ENCODE results near the gene CYP2C19. TPM values are rescaled to one million over a fixed set of nuclear protein-coding genes. Genes with fewer than 3 reads are reported as not detected.
A peak's percentile ranks its signal among the peaks of the same experiment; 100 is the strongest.
"Not testable (repeated sequence)": the region's sequence is repeated elsewhere in the genome, so short reads cannot be mapped to it uniquely, and the experiment has no call there.

CYP2C19 gene
- total RNA-seq = not detected

DNA sequence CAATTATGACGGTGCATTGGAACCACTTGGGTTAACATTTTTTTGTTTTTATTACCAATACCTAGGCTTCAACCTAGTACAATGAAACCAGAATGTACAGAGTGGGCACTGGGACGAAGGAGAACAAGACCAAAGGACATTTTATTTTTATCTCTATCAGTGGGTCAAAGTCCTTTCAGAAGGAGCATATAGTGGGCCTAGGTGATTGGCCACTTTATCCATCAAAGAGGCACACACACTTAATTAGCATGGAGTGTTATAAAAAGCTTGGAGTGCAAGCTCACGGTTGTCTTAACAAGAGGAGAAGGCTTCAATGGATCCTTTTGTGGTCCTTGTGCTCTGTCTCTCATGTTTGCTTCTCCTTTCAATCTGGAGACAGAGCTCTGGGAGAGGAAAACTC, at the start of gene CYP2C19:
Gene CYP2C19, plus strand, starts transcription at position 289 of the 400 bp plus-strand sequence. Its CDS starts 25 bp downstream, at position 314.
- no peak for DNase-seq (ENCODE audit: low read depth in 2 of 3, low spot score in 2 of 3)

- peak in 1 of 3 donors; percentile 5 for DNase-seq (ENCODE audit: low read depth in 2 of 3, low spot score in 2 of 3)
Observed at GRCh38 chr10:94725871-94726270, 36.6 kb upstream of the CYP2C19 start.

DNA sequence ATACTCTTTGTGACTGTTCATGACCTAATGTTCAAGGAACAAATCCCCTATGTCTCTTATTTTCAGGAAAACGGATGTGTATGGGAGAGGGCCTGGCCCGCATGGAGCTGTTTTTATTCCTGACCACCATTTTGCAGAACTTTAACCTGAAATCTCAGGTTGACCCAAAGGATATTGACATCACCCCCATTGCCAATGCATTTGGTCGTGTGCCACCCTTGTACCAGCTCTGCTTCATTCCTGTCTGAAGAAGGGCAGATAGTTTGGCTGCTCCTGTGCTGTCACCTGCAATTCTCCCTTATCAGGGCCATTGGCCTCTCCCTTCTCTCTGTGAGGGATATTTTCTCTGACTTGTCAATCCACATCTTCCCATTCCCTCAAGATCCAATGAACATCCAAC, 27.3 kb upstream of the CYP2C19 start:
- no peak for DNase-seq (ENCODE audit: low read depth in 2 of 3, low spot score in 2 of 3)

- no peak for DNase-seq (ENCODE audit: low read depth in 2 of 3, low spot score in 2 of 3)
Observed at GRCh38 chr10:94738588-94738987, 23.9 kb upstream of the CYP2C19 start.

DNA sequence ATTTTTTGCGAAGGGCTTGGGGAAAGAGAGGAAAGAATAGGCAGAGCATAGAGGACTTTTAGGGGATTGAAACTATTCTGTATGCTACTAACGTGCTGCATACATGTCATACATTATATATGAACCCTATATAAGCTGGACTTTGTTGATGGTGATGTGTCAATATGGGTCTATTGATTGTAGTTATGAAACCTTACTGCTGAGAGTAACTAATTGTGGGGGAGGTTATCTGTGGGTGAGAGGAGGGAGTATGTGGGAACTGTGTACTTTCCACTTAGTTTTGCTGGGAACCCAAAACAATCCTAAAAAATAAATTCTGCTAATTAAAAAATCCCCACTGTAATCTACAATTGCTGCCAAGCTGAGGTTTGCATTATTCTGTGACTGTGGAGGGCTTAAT, 15.3 kb upstream of the CYP2C19 start:
- DNase-seq (ENCODE audit: low read depth in 2 of 3, low spot score in 2 of 3) = no peak

GRCh38 chr10:94747838-94748237, 14.6 kb upstream of the CYP2C19 start:
- DNase-seq (ENCODE audit: low read depth in 2 of 3, low spot score in 2 of 3) = no peak

GRCh38 chr10:94757916-94758315, 4.6 kb upstream of the CYP2C19 start:
- no peak for DNase-seq (ENCODE audit: low read depth in 2 of 3, low spot score in 2 of 3)

- no peak for DNase-seq (ENCODE audit: low read depth in 2 of 3, low spot score in 2 of 3)
Observed at GRCh38 chr10:94760586-94761178, 1.8 kb upstream of the CYP2C19 start.

- DNase-seq (ENCODE audit: low read depth in 2 of 3, low spot score in 2 of 3) = not testable (repeated sequence)
Observed at GRCh38 chr10:94775425-94775824, 12.9 kb downstream of the CYP2C19 start.

GRCh38 chr10:94777886-94778458, 15.5 kb downstream of the CYP2C19 start:
- no peak for DNase-seq (ENCODE audit: low read depth in 2 of 3, low spot score in 2 of 3)

- DNase-seq (ENCODE audit: low read depth in 2 of 3, low spot score in 2 of 3) = no peak
Observed at GRCh38 chr10:94780844-94781243, 18.4 kb downstream of the CYP2C19 start.

GRCh38 chr10:94784256-94784655, 21.8 kb downstream of the CYP2C19 start:
- DNase-seq (ENCODE audit: low read depth in 2 of 3, low spot score in 2 of 3) = no peak

DNA sequence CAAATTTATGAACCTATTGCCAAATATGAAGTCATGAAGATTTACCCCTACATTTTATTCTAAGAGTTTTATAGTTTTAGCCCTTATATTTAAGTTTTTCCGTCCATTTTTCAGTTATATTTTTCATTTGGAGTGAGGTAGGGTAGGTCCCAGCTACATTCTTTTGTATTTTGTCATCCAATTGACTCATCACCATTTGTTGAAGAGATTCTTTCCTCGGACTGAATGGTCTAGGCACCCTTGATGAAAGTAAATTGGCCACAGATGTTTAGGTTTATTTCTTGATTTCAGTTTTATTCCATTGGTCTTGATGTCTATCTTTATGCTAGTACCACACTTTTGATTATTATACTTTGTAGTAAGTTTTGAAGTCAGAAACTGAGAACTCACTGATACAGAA, 22.7 kb downstream of the CYP2C19 start:
- DNase-seq (ENCODE audit: low read depth in 2 of 3, low spot score in 2 of 3) = no peak

DNA sequence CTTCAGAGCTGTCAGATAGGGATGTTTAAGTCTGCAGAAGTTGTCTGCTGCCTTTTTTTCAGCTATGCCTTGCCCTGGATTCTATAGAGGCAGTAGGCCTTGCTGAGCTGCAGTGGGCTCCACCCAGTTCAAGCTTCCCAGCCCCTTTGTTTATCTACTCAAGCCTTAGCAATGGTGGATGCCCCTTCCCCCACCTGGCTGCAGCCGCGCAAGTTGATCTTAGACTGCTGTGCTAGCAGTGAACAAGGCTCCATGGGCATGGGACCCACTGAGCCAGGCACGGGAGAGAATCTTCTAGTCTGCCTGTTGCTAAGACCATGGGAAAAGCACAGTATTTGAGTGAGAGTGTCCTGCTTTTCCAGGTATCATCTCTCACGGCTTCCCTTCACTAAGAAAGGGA, 38.1 kb downstream of the CYP2C19 start:
- DNase-seq (ENCODE audit: low read depth in 2 of 3, low spot score in 2 of 3) = not testable (repeated sequence)

GRCh38 chr10:94803307-94803706, 40.8 kb downstream of the CYP2C19 start:
- DNase-seq (ENCODE audit: low read depth in 2 of 3, low spot score in 2 of 3) = no peak

DNA sequence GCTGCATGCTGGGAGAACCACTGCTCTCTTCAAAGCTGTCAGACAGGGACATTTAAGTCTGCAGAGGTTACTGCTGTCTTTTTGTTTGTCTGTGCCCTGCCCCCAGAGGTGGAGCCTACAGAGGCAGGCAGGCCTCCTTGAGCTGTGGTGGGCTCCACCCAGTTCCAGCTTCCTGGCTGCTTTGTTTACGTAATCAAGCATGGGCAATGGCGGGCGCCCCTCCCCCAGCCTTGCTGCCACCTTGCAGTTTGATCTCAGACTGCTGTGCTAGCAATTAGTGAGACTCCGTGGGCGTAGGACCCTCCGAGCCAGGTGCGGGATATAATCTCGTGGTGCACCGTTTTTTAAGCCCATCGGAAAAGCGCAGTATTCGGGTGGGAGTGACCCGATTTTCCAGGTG, 67.5 kb downstream of the CYP2C19 start:
- DNase-seq (ENCODE audit: low read depth in 2 of 3, low spot score in 2 of 3) = not testable (repeated sequence)

DNA sequence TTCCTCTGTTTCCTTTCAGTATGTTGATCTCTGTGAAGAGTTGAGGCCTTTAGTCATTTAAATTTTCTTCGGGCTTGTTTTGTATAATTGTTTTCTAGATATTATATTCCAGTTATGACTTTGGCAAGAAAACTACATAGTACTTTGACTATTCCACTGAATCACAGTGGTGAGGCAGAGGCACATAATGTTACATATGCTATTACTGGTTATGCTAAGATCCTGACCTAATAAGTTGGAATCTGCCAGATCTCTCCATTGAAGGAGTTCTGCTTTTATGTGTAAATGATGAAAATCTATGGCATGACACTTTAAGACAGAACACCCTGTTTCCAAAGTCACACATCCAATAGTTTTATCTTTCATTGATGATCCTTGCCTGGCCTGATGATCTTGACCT, 83.7 kb downstream of the CYP2C19 start:
- peak in 1 of 3 donors; percentile 18 for DNase-seq (ENCODE audit: low read depth in 2 of 3, low spot score in 2 of 3)

DNA sequence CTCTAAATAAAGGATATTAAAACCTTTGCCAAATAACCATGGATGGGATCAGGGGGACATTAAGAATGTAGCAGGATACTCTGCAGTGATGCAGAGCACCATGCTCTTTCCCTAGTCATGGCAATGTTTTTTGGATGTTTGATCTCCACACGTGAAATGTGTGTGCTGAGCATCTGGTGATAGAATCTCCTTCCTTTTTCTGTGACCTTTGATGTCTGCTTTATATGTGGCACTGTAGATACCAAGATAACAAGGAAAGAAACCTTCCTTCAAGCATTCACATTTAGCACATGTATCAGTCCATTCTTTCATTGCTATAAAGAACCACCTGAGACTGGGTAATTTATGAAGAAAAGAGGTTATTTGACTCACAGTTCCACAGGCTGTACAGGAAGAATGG, 88.3 kb downstream of the CYP2C19 start:
- no peak for DNase-seq (ENCODE audit: low read depth in 2 of 3, low spot score in 2 of 3)

- DNase-seq (ENCODE audit: low read depth in 2 of 3, low spot score in 2 of 3) = no peak
Observed at GRCh38 chr10:94851263-94851662, 88.8 kb downstream of the CYP2C19 start.

DNA sequence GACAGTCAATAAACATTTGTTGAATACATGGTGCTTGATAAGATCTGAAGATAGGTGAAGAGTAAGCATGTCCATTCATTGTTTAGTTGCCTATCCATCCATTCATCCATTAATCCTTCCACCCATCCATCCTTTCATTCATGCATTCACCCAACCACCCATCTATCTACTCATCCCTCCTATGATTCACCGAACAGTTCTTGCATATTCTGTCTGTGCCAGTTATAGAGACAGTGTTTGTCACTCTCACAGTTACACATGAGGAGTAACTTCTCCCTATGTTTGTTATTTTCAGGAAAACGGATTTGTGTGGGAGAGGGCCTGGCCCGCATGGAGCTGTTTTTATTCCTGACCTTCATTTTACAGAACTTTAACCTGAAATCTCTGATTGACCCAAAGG, 90.0 kb downstream of the CYP2C19 start:
- no peak for DNase-seq (ENCODE audit: low read depth in 2 of 3, low spot score in 2 of 3)

DNA sequence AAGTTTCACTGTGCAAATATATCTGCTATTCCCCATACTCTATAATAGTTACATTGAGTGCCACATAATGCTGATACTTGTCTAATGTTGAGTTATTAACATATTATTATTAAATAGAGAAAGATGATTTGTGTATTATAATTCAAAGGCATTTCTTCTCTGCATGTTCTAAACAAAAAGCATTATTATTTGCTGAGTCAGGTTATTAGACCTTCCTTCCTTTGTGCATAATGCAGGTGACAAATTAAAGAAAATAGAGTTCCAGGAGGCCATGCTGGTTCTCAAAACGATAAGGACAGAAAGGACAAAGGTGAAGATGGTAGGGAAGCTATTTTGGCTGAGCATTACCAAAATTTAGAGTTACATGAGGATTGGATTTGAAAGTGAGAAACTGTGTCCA, 90.6 kb downstream of the CYP2C19 start:
- DNase-seq (ENCODE audit: low read depth in 2 of 3, low spot score in 2 of 3) = no peak

DNA sequence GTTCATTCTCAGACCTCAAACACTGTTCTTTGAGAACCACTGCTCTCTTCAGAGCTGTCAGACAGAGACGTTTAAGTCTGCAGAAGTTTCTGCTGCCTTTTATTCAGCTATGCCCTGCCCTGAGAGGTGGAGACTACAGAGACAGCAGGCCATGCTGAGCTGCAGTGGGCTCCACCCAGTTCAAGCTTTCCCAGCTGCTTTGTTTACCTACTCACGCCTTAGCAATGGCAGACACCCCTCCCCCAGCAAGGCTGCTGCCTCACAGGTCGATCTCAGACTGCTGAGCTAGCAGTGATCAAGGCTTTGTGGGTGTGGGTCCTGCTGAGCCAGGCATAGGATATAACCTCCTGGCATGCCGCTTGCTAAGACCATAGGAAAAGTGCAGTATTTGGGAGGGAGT, 95.5 kb downstream of the CYP2C19 start:
- DNase-seq (ENCODE audit: low read depth in 2 of 3, low spot score in 2 of 3) = no peak

DNA sequence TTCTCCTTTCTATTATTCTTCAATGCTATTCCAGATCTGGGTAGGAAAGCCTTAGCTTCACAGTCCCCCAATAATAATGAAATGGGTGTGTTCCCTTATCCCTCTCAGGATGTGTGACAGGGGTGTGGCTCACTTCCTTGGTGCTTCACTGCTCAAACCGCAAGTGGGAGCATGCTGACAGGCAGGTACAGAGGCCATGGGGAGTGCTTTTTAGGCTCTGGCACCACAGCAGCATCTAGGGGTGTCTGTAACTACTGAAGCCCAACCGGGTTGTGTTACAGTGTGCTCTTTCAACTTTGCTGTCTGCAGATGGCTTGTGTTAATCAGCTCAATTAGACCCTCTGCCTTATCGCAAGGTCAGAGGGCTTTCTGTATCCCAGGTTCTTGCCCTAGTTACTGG, 96.6 kb downstream of the CYP2C19 start:
- DNase-seq (ENCODE audit: low read depth in 2 of 3, low spot score in 2 of 3) = no peak
